H1 (cell line): ENCODE data around the gene OPA3. TPM values are rescaled to one million over a fixed set of nuclear protein-coding genes. Genes with fewer than 3 reads are reported as not detected.

Experiments
- ASH2L ChIP-seq: fragments of 200-600, 300-600 bp; sonication (generic); IDR thresholded peaks from one replicate; pipeline ENCODE4 v1.7.1; 2017; ENCODE audit warnings: low read length
- CREB1 ChIP-seq: IDR thresholded peaks from 2 replicates; pipeline ENCODE4 v1.6.1; 2012; ENCODE audit warnings: inconsistent platforms
- POU5F1 ChIP-seq: IDR thresholded peaks from 2 replicates; pipeline ENCODE4 v1.6.1; 2011; ENCODE audit warnings: low read depth, mild to moderate bottlenecking, low read length, moderate library complexity
- RXRA ChIP-seq: IDR thresholded peaks from 2 replicates; pipeline ENCODE4 v1.6.1; 2011; ENCODE audit warnings: low read depth, mild to moderate bottlenecking, low read length, moderate library complexity; ENCODE audit not compliant: insufficient read depth
- SAP30 ChIP-seq: fragments of 300-600 bp; sonication (generic); IDR thresholded peaks from 2 replicates; pipeline ENCODE4 v1.7.1; 2012; ENCODE audit warnings: low read length, moderate library complexity, mild to moderate bottlenecking, inconsistent platforms; ENCODE audit not compliant: insufficient read depth, insufficient replicate concordance
- SIX5 ChIP-seq: IDR thresholded peaks from 2 replicates; pipeline ENCODE4 v1.6.1; 2011; ENCODE audit warnings: mild to moderate bottlenecking, low read depth, low read length
- ZNF274 ChIP-seq: IDR thresholded peaks from 2 replicates; pipeline ENCODE4 v1.7.0; 2012; ENCODE audit warnings: low read length, borderline replicate concordance; ENCODE audit errors: extremely low read depth
- polyA plus RNA-seq, 7 experiments: library from polyadenylated mRNA; depleted of rRNA in 3 of 7; stranded (reverse) in 5 of 7; unstranded in 2 of 7; fragments of >200 nt in 5 of 7; fragments of 200-250 nt in 2 of 7; gene quantifications; 1 replicate in 5 of 7; 2 replicates in 1 of 7; 4 replicates in 1 of 7; pipeline versions ENCODE4 v1.2.1 to v1.2.3, GENCODE V29; 2011 to 2013; ENCODE audit warnings: missing spikeins in 2 of 7, mixed read lengths in 2 of 7
- total RNA-seq: library from RNA; stranded (reverse); fragmentation: NEBNext Ultra II Directional; extraction: Animal tissue kit (Norgen Biotek cat#: 25700); gene quantifications from 2 replicates; pipeline ENCODE4 v1.2.1, GENCODE V29; 2021
- TF ChIP-seq, protein P1 (sequence below): IDR thresholded peaks from 2 replicates; pipeline ENCODE4 v1.6.1; 2012; ENCODE audit warnings: inconsistent platforms

Gene OPA3
- total and polyA plus RNA-seq, 2 of the 8 experiments (the other 6 are each of a cell fraction or from before 2014, with no cell fraction given) = 12.5 to 14.5 TPM

DNA sequence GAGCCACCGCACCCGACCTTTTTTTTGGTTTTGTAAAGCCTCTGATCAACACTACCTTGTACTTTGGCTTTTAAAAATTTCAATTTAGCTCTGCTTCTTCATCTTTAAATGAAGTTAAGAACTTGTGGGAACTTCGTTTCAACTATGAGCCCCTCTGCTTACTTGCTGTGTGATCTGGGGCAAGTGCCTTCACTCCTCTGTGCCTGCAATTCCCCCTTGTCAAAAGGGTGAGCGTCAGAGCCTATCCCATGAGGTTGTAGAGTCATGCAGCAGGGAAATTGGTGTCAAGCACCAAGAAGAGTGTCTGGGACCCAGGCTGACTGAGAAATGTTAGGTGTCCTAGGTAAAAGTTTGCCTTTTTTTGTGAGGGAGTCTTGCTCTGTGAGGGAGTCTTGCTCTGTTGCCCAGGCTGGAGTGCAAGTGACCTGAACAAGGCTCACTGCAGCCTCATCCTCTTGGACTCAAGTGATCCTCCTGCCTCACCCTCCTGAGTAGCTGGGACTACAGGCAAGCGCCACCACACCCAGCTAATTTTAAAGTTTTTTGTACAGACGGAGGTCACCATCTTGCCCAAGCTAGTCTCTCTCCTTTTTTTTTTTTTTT, 71.6 kb downstream of the OPA3 start (continued):
- TF ChIP-seq SAP30 = no peak
- TF ChIP-seq, protein P1, sequence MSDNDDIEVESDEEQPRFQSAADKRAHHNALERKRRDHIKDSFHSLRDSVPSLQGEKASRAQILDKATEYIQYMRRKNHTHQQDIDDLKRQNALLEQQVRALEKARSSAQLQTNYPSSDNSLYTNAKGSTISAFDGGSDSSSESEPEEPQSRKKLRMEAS = no peak
- no peak for TF ChIP-seq SIX5
- TF ChIP-seq POU5F1 = no peak
- no peak for TF ChIP-seq CREB1
- no peak for TF ChIP-seq ASH2L
- TF ChIP-seq ZNF274 = no peak
- TF ChIP-seq RXRA = no peak
- TF ChIP-seq, all 59 proteins: peak for 0
